A673 (cell line): ENCODE measurements around the gene RASSF3. TPM values are rescaled to one million over a fixed set of nuclear protein-coding genes. Genes with fewer than 3 reads are reported as not detected.
A peak's percentile ranks its signal among the peaks of the same experiment; 100 is the strongest.

Experiments used
- BruUV-seq: library from RNA; stranded (reverse); fragments of 400-500 nt; replicated peaks from 2 replicates; lab custom pipeline; 2021; lab: Mats Ljungman, UMichigan
- CTCF ChIA-PET: fragments of 300-600 bp; sonication (Branson Sonifier 250); formaldehyde crosslinking; loops from one replicate; lab custom pipeline; 2022; ENCODE audit warnings: antibody characterized with exemption; lab: Charles Lee
- POLR2A ChIA-PET: fragments of 300-600 bp; sonication (Branson Sonifier 250); formaldehyde crosslinking; loops from one replicate; lab custom pipeline; 2022; ENCODE audit warnings: antibody characterized with exemption; ENCODE audit not compliant: low non-redundant PET; lab: Charles Lee
- DNase-seq: peaks from one replicate; pipeline ENCODE4 v3.0.0-alpha.2; 2015; ENCODE audit warnings: low spot score
- H3K27ac ChIP-seq: fragments of 200-600 bp; sonication (generic); 2 replicates; pipeline ENCODE4 v1.5.1; 2016; ENCODE audit warnings: mixed run types, low read depth, mild to moderate bottlenecking, mixed read lengths, antibody characterized with exemption, low read length; ENCODE audit not compliant: poor library complexity, severe bottlenecking
- H3K27me3 ChIP-seq: fragments of 200-600 bp; sonication (generic); replicated peaks from 2 replicates; pipeline ENCODE4 v1.6.1; 2017; ENCODE audit warnings: mixed run types, low read depth, mild to moderate bottlenecking, mixed read lengths, antibody characterized with exemption, low read length; ENCODE audit not compliant: insufficient read depth, poor library complexity
- H3K36me3 ChIP-seq: fragments of 200-600 bp; sonication (generic); 2 replicates; pipeline ENCODE4 v1.6.1; 2016; ENCODE audit warnings: mixed run types, mild to moderate bottlenecking, mixed read lengths, antibody characterized with exemption, low read length; ENCODE audit not compliant: insufficient read depth, poor library complexity, severe bottlenecking
- H3K4me1 ChIP-seq: fragments of 200-600 bp; sonication (generic); 2 replicates; pipeline ENCODE4 v1.6.1; 2017; ENCODE audit warnings: mixed run types, mild to moderate bottlenecking, mixed read lengths, antibody characterized with exemption, low read length; ENCODE audit not compliant: insufficient read depth, poor library complexity, severe bottlenecking
- H3K4me3 ChIP-seq: fragments of 200-600 bp; sonication (generic); 2 replicates; pipeline ENCODE4 v1.5.1; 2016; ENCODE audit warnings: low read depth, mixed run types, mild to moderate bottlenecking, mixed read lengths, low read length; ENCODE audit not compliant: poor library complexity, severe bottlenecking
- H3K9me3 ChIP-seq: fragments of 200-600 bp; sonication (generic); 2 replicates; pipeline ENCODE4 v1.6.1; 2016; ENCODE audit warnings: mixed run types, low read depth, mild to moderate bottlenecking, mixed read lengths, antibody characterized with exemption, low read length; ENCODE audit not compliant: poor library complexity, severe bottlenecking
- CTCF ChIP-seq: fragments of 300-800, 200-600 bp; sonication (generic); conservative IDR thresholded peaks from 2 replicates; pipeline ENCODE4 v1.5.1; 2017; ENCODE audit warnings: low read depth, mild to moderate bottlenecking, antibody characterized with exemption, low read length, moderate library complexity, mixed read lengths
- EZH2 ChIP-seq: fragments of 200-600 bp; sonication (generic); IDR thresholded peaks from 2 replicates; pipeline ENCODE4 v1.6.1; 2017; ENCODE audit warnings: borderline replicate concordance, low read depth, mild to moderate bottlenecking, mixed read lengths, antibody characterized with exemption, low read length; ENCODE audit not compliant: poor library complexity, severe bottlenecking
- intact Hi-C: fragments of 100-400 bp; cut with micrococcal nuclease; formaldehyde crosslinking; loops from one replicate; pipeline ENCODE4 v1.10.0; 2022; ENCODE audit not compliant: unreplicated experiment
- total RNA-seq: library from RNA; stranded (reverse); gene quantifications from 2 replicates; pipeline ENCODE4 v1.2.3, GENCODE V29; 2021

RASSF3 gene
- total RNA-seq, 1 experiment from 2014 or later = 38.2 TPM

GRCh38 chr12:64733857-64734256, 123.6 kb downstream of the RASSF3 start:
- H3K27me3 ChIP-seq = no peaks in the 10 kb centered on the region
- H3K27ac ChIP-seq = no peak overlapping the region
- DNase-seq = peak; percentile 70
- H3K4me1 ChIP-seq = peaks cover 6% of the 10 kb centered on the region
- ChIA-PET CTCF (no interaction called here), POLR2A (no interaction called here)
- no peak overlapping the region for H3K4me3 ChIP-seq
- intact Hi-C loops = no loop called here
- H3K36me3 ChIP-seq = peaks cover 7% of the 10 kb centered on the region
- H3K9me3 ChIP-seq = no peaks in the 10 kb centered on the region
- no TSS peak for BruUV-seq
- TF ChIP-seq EZH2 = no peak
- no peak for TF ChIP-seq CTCF

GRCh38 chr12:64735442-64735841, 125.1 kb downstream of the RASSF3 start:
- no peak for DNase-seq
- Histone ChIP-seq H3K36me3 (peaks cover 21% of the 10 kb centered on the region), H3K4me1 (peaks cover 6% of the 10 kb centered on the region), H3K27ac (no peak overlapping the region), H3K9me3 (no peaks in the 10 kb centered on the region), H3K4me3 (no peak overlapping the region), H3K27me3 (no peaks in the 10 kb centered on the region)
- POLR2A ChIA-PET = no interaction called here
- TF ChIP-seq EZH2 = no peak
- TF ChIP-seq CTCF = no peak
- intact Hi-C loops = no loop called here
- BruUV-seq = no TSS peak
- CTCF ChIA-PET = no interaction called here

GRCh38 chr12:64736771-64737170, 126.5 kb downstream of the RASSF3 start:
- DNase-seq = no peak
- no peaks in the 10 kb centered on the region for H3K27me3 ChIP-seq
- peaks cover 24% of the 10 kb centered on the region for H3K36me3 ChIP-seq
- intact Hi-C loops = no loop called here
- TF ChIP-seq EZH2 = no peak
- TF ChIP-seq CTCF = no peak
- BruUV-seq = no TSS peak
- ChIA-PET CTCF (no interaction called here), POLR2A (interaction anchor here (0.6 kb wide), 1 partner anchor 64 kb away, joined by 3 read pairs; no protein-coding TSS in a partner anchor)
- H3K4me1 ChIP-seq = peaks cover 6% of the 10 kb centered on the region
- no peak overlapping the region for H3K27ac ChIP-seq
- H3K4me3 ChIP-seq = no peak overlapping the region
- no peaks in the 10 kb centered on the region for H3K9me3 ChIP-seq
